Epithelial cell of proximal tubule (primary cell): ENCODE measurements around the gene ZFHX3. TPM values are rescaled to one million over a fixed set of nuclear protein-coding genes. Genes with fewer than 3 reads are reported as not detected.

Experiments used
- DNase-seq: peaks from one replicate; pipeline ENCODE4 v3.0.0-alpha.2; 2011; ENCODE audit warnings: low read depth
- H3K4me3 ChIP-seq: 2 replicates; pipeline ENCODE4 v1.5.1; 2011; ENCODE audit warnings: low read depth, mild to moderate bottlenecking, low read length
- total RNA-seq: library from RNA; depleted of rRNA; stranded (reverse); fragments of >200 nt; gene quantifications from 2 replicates; pipeline ENCODE4 v1.2.3, GENCODE V29; 2015
- TF ChIP-seq, protein P1 (sequence below): conservative IDR thresholded peaks from 2 replicates; pipeline ENCODE4 v1.5.1; 2012; ENCODE audit warnings: low read depth, mild to moderate bottlenecking, low read length

ZFHX3 gene
- total RNA-seq, 1 donor from 2014 or later, result 9.6 TPM

GRCh38 chr16:72864130-72864833, 183.6 kb downstream of the ZFHX3 start:
- TF ChIP-seq, protein P1, sequence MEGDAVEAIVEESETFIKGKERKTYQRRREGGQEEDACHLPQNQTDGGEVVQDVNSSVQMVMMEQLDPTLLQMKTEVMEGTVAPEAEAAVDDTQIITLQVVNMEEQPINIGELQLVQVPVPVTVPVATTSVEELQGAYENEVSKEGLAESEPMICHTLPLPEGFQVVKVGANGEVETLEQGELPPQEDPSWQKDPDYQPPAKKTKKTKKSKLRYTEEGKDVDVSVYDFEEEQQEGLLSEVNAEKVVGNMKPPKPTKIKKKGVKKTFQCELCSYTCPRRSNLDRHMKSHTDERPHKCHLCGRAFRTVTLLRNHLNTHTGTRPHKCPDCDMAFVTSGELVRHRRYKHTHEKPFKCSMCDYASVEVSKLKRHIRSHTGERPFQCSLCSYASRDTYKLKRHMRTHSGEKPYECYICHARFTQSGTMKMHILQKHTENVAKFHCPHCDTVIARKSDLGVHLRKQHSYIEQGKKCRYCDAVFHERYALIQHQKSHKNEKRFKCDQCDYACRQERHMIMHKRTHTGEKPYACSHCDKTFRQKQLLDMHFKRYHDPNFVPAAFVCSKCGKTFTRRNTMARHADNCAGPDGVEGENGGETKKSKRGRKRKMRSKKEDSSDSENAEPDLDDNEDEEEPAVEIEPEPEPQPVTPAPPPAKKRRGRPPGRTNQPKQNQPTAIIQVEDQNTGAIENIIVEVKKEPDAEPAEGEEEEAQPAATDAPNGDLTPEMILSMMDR, result no peak
- no peak for DNase-seq
- no peak overlapping the region for H3K4me3 ChIP-seq

GRCh38 chr16:72862090-72862489, 185.8 kb downstream of the ZFHX3 start:
- TF ChIP-seq, protein P1, result no peak
- DNase-seq, result no peak
- H3K4me3 ChIP-seq, result no peak overlapping the region

DNA sequence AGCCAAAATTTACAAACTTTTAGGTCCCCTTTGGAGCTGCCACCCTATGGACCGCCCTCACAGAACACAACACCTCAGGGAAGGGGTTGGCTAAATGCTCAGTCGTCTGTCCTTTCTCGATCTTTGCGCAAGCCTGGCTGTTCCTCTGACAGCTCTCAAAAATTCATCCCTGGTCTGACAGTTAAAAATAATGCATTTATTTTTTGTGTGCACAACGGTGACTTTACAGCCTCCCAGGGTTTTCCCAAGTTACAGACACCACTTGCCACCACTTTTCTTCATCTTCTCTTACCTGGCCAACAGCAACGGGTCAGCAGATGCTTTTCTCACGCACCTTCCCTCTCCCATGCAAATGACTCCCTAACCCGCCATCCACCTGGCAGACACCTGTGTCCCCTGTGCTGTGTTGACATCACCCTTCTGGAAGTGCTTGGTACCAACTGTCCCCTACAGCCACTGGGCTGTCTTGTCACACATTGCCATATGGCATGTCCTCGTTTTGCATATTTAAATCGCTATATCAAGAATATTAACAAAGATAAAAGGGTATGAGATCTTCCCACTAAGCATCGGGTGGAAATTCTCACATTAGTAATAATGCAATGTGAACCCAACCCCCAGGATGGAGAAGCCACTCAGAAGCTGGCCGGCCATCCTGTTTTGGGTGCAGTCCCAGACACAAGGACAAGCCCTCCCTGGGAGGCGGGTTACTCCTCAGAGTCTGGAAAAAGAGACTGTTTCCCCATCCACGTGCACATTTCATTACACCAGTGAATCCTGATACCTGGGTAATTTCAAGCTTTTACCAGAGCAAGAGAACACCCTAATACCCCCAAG, 187.0 kb downstream of the ZFHX3 start:
- no peak for DNase-seq
- H3K4me3 ChIP-seq, result no peak overlapping the region
- TF ChIP-seq, protein P1, result no peak

GRCh38 chr16:72859581-72859980, 188.3 kb downstream of the ZFHX3 start:
- TF ChIP-seq, protein P1, result no peak
- H3K4me3 ChIP-seq, result no peak overlapping the region
- no peak for DNase-seq

GRCh38 chr16:72858665-72859493, 189.0 kb downstream of the ZFHX3 start:
- TF ChIP-seq, protein P1, result no peak
- no peak for DNase-seq
- no peak overlapping the region for H3K4me3 ChIP-seq

- TF ChIP-seq, protein P1, result no peak
- H3K4me3 ChIP-seq, result no peak overlapping the region
- no peak for DNase-seq
Observed at GRCh38 chr16:72857834-72858664, 189.9 kb downstream of the ZFHX3 start.
